ENCODE measurements around the gene XCR1. TPM values are rescaled to one million over a fixed set of nuclear protein-coding genes. Genes with fewer than 3 reads are reported as not detected.
"Not testable (repeated sequence)": the region's sequence is repeated elsewhere in the genome, so short reads cannot be mapped to it uniquely, and the experiment has no call there.

Gene XCR1
- total RNA-seq, 2 experiments from 2014 or later = not detected

DNA sequence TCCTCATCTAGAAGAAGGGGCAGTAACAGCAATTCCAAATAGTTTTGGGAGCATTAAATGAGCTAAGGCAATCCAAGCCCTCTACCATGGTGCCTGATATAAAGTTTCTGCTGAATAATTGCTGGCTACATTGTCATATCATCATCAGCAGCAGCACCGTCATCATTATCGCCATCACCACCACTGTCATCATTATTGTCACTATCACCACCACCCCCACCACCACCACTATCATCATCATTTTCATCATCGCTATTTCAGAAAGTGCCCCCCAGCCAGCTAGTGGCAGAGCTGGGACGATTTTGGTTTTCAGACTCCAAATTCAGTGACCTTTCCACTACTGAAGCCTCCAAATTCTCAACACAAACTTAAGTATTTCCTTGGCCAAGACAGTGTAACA lies 15.0 kb downstream of the XCR1 start:
- CTCF ChIA-PET = interaction anchor here (0.6 to 1.2 kb wide), 2 partner anchors 15 to 16 kb away, joined by 3 to 4 read pairs; no protein-coding TSS in a partner anchor
- H3K27me3 Mint-ChIP-seq = peaks cover 4% of the 10 kb centered on the region
- POLR2A ChIA-PET = interaction anchor here (1.1 kb wide), 1 partner anchor 60 kb away, joined by 3 read pairs; no protein-coding TSS in a partner anchor

DNA sequence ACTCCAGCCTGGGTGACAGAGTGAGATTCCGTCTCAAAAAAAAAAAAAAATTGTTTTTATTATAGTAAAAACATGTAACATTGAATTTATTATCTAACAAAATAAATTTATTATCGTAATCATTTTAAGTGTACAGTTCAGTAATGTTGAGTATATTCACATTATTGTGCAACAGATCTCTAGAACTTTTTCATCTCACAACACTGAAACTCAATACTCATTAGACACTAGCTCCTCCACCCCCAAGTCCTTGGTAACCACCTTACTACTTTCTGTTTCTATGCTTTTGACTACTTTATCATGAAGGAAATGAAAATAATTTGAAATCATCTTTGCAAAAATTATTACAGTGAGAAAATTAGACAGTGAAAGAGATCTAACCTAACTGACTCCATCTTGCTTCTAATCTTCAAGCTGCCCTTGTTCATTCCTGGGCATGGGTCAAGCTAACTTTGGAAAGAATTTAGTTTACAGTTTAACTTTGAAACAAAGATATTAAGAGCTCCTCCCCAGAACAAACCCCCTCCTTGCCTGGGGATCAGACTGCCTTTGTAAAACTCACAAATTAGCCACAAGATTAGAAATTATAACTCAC lies 16.7 kb downstream of the XCR1 start:
- Mint-ChIP-seq H3K4me3 (no peak overlapping the region), H3K27me3 (peaks cover 4% of the 10 kb centered on the region), H3K9me3 (peaks cover 1% of the 10 kb centered on the region), H3K36me3 (ENCODE audit: low read depth) (no peaks in the 10 kb centered on the region), H3K4me1 (ENCODE audit: low read depth) (peaks cover 27% of the 10 kb centered on the region), H3K27ac (peak overlapping the region; percentile 46)
- ATAC-seq (peak; percentile 65), DNase-seq (no peak)
- CTCF ChIA-PET = interaction anchor here (0.8 to 2.6 kb wide), 7 partner anchors 9 to 72 kb away, joined by 3 to 10 read pairs (median 4); no protein-coding TSS in a partner anchor
- TF ChIP-seq, protein P1, sequence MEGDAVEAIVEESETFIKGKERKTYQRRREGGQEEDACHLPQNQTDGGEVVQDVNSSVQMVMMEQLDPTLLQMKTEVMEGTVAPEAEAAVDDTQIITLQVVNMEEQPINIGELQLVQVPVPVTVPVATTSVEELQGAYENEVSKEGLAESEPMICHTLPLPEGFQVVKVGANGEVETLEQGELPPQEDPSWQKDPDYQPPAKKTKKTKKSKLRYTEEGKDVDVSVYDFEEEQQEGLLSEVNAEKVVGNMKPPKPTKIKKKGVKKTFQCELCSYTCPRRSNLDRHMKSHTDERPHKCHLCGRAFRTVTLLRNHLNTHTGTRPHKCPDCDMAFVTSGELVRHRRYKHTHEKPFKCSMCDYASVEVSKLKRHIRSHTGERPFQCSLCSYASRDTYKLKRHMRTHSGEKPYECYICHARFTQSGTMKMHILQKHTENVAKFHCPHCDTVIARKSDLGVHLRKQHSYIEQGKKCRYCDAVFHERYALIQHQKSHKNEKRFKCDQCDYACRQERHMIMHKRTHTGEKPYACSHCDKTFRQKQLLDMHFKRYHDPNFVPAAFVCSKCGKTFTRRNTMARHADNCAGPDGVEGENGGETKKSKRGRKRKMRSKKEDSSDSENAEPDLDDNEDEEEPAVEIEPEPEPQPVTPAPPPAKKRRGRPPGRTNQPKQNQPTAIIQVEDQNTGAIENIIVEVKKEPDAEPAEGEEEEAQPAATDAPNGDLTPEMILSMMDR (IDR thresholded peaks at IDR 0.05) = no peak
- intact Hi-C loops (cut with micrococcal nuclease) = no loop called here
- POLR2A ChIA-PET = interaction anchor here (0.6 to 1.4 kb wide), 4 partner anchors 8 to 67 kb away, joined by 3 to 6 read pairs (median 3); partner anchors contain the start of genes CXCR6 and FYCO1

More for the DNA sequence above, 15.0 kb downstream of the XCR1 start:
- ATAC-seq = no peak
- no peak for DNase-seq
- Mint-ChIP-seq H3K4me3 (no peak overlapping the region), H3K36me3 (ENCODE audit: low read depth) (no peaks in the 10 kb centered on the region), H3K4me1 (ENCODE audit: low read depth) (peaks cover 28% of the 10 kb centered on the region), H3K9me3 (peaks cover 1% of the 10 kb centered on the region), H3K27ac (no peak overlapping the region)
- intact Hi-C loops (cut with micrococcal nuclease) = no loop called here
- TF ChIP-seq, protein P1 (IDR thresholded peaks at IDR 0.05) = no peak

DNA sequence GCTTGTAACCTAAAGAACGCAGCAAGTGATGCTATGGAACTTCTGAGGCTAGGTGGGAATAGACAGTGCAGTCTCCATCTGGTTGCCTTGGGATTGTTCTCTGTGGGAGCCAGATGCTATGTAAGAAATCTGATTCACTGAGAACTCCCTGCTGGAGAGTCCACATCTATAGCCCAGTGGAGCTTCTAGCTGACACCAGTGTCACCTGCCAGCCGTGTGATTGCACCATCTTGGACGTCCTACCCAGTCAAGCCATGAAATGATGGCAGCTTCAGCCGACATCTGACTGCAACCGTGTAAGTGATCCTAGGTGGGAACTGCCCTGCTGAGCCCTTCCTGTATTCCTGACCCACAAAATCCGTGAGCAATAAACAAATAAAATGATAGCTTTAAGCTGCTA lies 19.2 kb downstream of the XCR1 start:
- Mint-ChIP-seq H3K4me1 (ENCODE audit: low read depth) (peaks cover 19% of the 10 kb centered on the region), H3K27ac (no peak overlapping the region), H3K4me3 (no peak overlapping the region), H3K36me3 (ENCODE audit: low read depth) (no peaks in the 10 kb centered on the region), H3K27me3 (peaks cover 4% of the 10 kb centered on the region), H3K9me3 (peaks cover 1% of the 10 kb centered on the region)
- TF ChIP-seq, protein P1 (IDR thresholded peaks at IDR 0.05) = no peak
- CTCF ChIA-PET = no interaction called here
- POLR2A ChIA-PET = no interaction called here
- intact Hi-C loops (cut with micrococcal nuclease) = no loop called here
- ATAC-seq = no peak
- DNase-seq = no peak

DNA sequence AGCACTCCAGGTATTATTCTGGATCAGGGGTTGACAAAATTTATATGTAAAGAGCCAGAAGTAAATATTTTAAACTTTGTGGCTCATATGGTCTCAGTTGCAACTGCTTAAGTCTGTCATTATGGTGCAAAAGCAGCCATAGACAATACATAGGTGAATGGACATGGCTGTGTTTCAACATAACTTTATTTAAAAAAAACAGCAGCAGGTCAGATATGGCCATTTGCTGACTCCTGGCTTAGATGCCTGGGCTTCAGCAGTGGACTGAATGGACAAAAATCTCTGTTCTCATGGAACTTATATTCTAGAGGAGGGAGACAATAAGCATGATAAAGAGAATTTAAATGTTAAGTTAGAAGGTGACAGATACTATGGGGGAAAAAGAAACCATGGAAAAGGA lies 20.0 kb downstream of the XCR1 start:
- ATAC-seq = no peak
- POLR2A ChIA-PET = interaction anchor here (0.8 kb wide), 1 partner anchor 9 kb away, joined by 3 read pairs; no protein-coding TSS in a partner anchor
- intact Hi-C loops (cut with micrococcal nuclease) = no loop called here
- Mint-ChIP-seq H3K27ac (no peak overlapping the region), H3K27me3 (peaks cover 2% of the 10 kb centered on the region), H3K4me3 (no peak overlapping the region), H3K4me1 (ENCODE audit: low read depth) (peaks cover 17% of the 10 kb centered on the region), H3K36me3 (ENCODE audit: low read depth) (no peaks in the 10 kb centered on the region), H3K9me3 (no peaks in the 10 kb centered on the region)
- no peak for DNase-seq
- TF ChIP-seq, protein P1 (IDR thresholded peaks at IDR 0.05) = no peak
- CTCF ChIA-PET = no interaction called here

DNA sequence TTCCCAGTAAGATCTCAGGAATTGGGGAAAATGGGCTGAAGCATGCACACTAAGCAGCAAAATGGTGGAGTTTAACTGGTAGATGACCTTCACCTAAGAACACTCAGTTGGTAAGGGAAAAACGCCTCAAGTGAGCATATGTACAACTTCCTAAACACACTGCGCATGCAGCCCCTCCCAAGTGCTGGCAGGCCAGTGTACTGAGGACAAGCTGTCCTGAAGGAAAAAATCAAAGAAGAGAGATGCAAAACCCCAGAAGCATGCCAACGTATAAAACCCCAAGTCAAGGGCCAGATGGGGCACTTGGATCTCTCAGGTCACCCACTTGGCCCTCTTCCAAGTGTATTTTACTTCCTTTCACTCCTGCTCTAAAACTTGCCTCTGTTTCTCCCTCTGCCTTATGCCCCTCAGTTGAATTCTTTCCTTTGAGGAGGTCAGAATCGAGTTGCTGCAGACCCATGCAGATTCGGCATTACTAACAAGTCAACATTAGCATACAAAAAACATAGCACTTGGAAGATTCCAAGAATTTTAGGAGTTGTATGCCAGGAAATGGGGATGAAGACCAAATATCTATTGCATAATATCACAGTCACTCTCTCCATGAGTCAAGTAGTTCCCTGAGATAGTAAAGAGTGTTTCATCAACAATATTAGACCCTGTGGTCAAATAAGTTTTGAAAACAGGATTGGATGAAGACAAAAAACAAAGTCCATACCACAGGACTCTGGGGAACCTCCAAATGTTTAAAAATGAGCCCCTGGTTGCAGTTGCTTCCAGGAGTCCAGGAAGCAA lies 20.8 kb downstream of the XCR1 start:
- intact Hi-C loops (cut with micrococcal nuclease) = no loop called here
- no peaks in the 10 kb centered on the region for H3K36me3 Mint-ChIP-seq (ENCODE audit: low read depth)
- peaks cover 2% of the 10 kb centered on the region for H3K27me3 Mint-ChIP-seq
- DNase-seq (no peak), ATAC-seq (no peak)
- no peak overlapping the region for H3K4me3 Mint-ChIP-seq
- no peaks in the 10 kb centered on the region for H3K9me3 Mint-ChIP-seq
- H3K27ac Mint-ChIP-seq = no peak overlapping the region
- peaks cover 12% of the 10 kb centered on the region for H3K4me1 Mint-ChIP-seq (ENCODE audit: low read depth)
- ChIA-PET CTCF (no interaction called here), POLR2A (interaction anchor here (0.8 kb wide), 1 partner anchor 8 kb away, joined by 3 read pairs; no protein-coding TSS in a partner anchor)
- TF ChIP-seq, protein P1 (IDR thresholded peaks at IDR 0.05) = no peak

DNA sequence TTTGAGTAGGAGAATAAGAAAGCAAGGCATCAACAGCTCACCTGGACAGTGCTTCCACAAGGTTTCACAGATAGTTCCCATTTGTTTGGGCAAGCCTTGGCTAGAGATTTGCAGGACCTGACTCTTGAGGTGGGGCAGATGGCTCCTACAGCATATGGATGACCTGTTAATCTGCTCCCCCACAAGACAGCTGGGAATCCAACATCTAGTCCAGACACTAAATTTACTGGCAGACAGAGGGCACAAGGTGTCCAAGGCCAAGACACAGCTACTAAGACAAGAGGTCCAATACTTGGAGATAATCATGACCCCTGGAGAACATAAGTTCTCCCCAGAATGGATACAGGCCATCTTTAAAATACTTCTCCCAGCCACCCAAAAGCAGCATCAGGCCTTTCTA lies 23.6 kb downstream of the XCR1 start:
- H3K9me3 Mint-ChIP-seq; H3K36me3 Mint-ChIP-seq (ENCODE audit: low read depth); DNase-seq; H3K27me3 Mint-ChIP-seq; H3K4me3 Mint-ChIP-seq; intact Hi-C loops (cut with micrococcal nuclease); ATAC-seq; H3K4me1 Mint-ChIP-seq (ENCODE audit: low read depth); H3K27ac Mint-ChIP-seq; CTCF ChIA-PET: not testable (repeated sequence)
- POLR2A ChIA-PET = interaction anchor here (0.6 kb wide), 1 partner anchor 13 kb away, joined by 3 read pairs; no protein-coding TSS in a partner anchor

All from activated CD8-positive, alpha-beta T cell treated with anti-CD3 and anti-CD28 coated beads for 36 hours (primary cell).